Measurements from ENCODE around the gene LRRC25.
"Not testable (repeated sequence)": the region's sequence is repeated elsewhere in the genome, so short reads cannot be mapped to it uniquely, and the experiment has no call there.

DNA sequence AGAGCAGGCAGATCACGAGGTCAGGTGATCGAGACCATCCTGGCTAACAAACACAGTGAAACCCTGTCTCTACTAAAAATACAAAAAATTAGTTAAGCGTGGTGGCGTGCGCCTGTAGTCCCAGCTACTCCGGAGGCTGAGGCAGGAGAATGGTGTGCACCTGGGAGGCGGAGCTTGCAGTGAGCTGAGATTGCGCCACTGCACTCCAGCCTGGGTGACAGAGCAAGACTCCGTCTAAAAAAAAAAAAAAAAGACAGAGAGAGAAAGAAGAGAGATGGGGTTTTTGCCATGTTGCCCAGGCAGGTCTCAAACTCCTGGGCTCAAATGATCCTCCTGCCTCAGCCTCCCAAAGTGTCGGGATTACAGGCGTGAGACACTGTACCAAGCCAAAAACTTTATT lies 8.3 kb upstream of the LRRC25 start:
- not testable (repeated sequence) for TF ChIP-seq CTCF (IDR thresholded peaks at IDR 0.05 in 8 of 11, conservative IDR thresholded peaks at IDR 0.05 in 3 of 11); POLR2A (IDR thresholded peaks at IDR 0.05)

All from spleen (tissue), 7 donors.